H1 (cell line): ENCODE results near the gene SCARF1. TPM values are rescaled to one million over a fixed set of nuclear protein-coding genes. Genes with fewer than 3 reads are reported as not detected.

Source experiments
- CTCF ChIA-PET: fragments of 300-600 bp; sonication (Branson Sonifier 250); formaldehyde crosslinking; loops from one replicate; lab custom pipeline; 2021; ENCODE audit not compliant: partially characterized antibody; lab: Charles Lee
- POLR2A ChIA-PET: fragments of 300-600 bp; sonication (Branson Sonifier 250); formaldehyde crosslinking; loops from one replicate; lab custom pipeline; 2021; ENCODE audit warnings: inconsistent platforms; ENCODE audit not compliant: partially characterized antibody; lab: Charles Lee
- DNase-seq, 2 experiments: peaks; one replicate each; pipeline versions ENCODE4 v3.0.0 to v3.0.0-alpha.2; 2010 to 2022; ENCODE audit warnings: low spot score in 2 of 2, low read depth in 1 of 2, mixed read lengths in 1 of 2
- FAIRE-seq: peaks from 2 replicates; lab custom pipeline; 2011; peaks lifted over from hg19 to GRCh38; lab: Jason Lieb, UNC
- H2AFZ ChIP-seq: 2 replicates; pipeline ENCODE4 v1.8.1; 2012; ENCODE audit warnings: low read length, inconsistent platforms
- H2AK5ac ChIP-seq: 2 replicates; pipeline ENCODE4 v1.6.1; 2013; ENCODE audit warnings: low read depth, low read length
- H2BK120ac ChIP-seq: replicated peaks from 2 replicates; pipeline ENCODE3; 2013; ENCODE audit warnings: low read depth, low read length, inconsistent platforms
- H2BK12ac ChIP-seq: 2 replicates; pipeline ENCODE4 v1.6.1; 2013; ENCODE audit warnings: low read depth, low read length
- H2BK15ac ChIP-seq: 2 replicates; pipeline ENCODE4 v1.6.1; 2013; ENCODE audit warnings: low read length
- H2BK20ac ChIP-seq: 2 replicates; pipeline ENCODE4 v1.6.1; 2013; ENCODE audit warnings: low read length
- H2BK5ac ChIP-seq: 2 replicates; pipeline ENCODE4 v1.6.1; 2013; ENCODE audit warnings: low read depth, low read length
- H3K14ac ChIP-seq: 2 replicates; pipeline ENCODE4 v1.6.1; 2013; ENCODE audit warnings: inconsistent platforms; ENCODE audit not compliant: insufficient read length
- H3K18ac ChIP-seq: 2 replicates; pipeline ENCODE4 v1.6.1; 2013; ENCODE audit warnings: low read length; ENCODE audit errors: extremely low read depth
- H3K23ac ChIP-seq: 2 replicates; pipeline ENCODE4 v1.6.1; 2013; ENCODE audit warnings: inconsistent platforms; ENCODE audit not compliant: insufficient read length
- H3K23me2 ChIP-seq: 2 replicates; pipeline ENCODE4 v1.6.1; 2013; ENCODE audit warnings: low read depth, low read length
- H3K27ac ChIP-seq: 2 replicates; pipeline ENCODE4 v1.6.1; 2011; ENCODE audit warnings: low read depth, low read length, inconsistent platforms
- H3K27me3 ChIP-seq, 4 experiments: replicated peaks in 1 of 4; 1 replicate in 1 of 4; 2 replicates in 3 of 4; pipeline versions ENCODE4 v1.6.1 to v1.8.1; 2011 to 2013; ENCODE audit warnings: low read length in 3 of 4, mild to moderate bottlenecking in 3 of 4, inconsistent platforms in 2 of 4, mixed read lengths in 2 of 4, moderate library complexity in 1 of 4; ENCODE audit not compliant: control insufficient read depth in 3 of 4, insufficient read depth in 3 of 4; ENCODE audit errors: extremely low read depth in 1 of 4
- H3K36me3 ChIP-seq, 4 experiments: 2 replicates each; pipeline versions ENCODE4 v1.6.1 to v1.8.1; 2011 to 2013; ENCODE audit warnings: mild to moderate bottlenecking in 4 of 4, low read length in 3 of 4, moderate library complexity in 2 of 4, control low read depth in 1 of 4, inconsistent platforms in 1 of 4; ENCODE audit not compliant: insufficient read depth in 4 of 4, control insufficient read depth in 2 of 4
- H3K4ac ChIP-seq: replicated peaks from 2 replicates; pipeline ENCODE3; 2013; ENCODE audit warnings: low read length, low read depth, mixed read lengths, inconsistent platforms; ENCODE audit not compliant: insufficient read length
- H3K4me1 ChIP-seq, 4 experiments: replicated peaks in 1 of 4; 1 replicate in 1 of 4; 2 replicates in 3 of 4; pipeline versions ENCODE4 v1.6.1 to v1.8.1; 2011 to 2013; ENCODE audit warnings: low read length in 3 of 4, inconsistent platforms in 2 of 4, mixed read lengths in 1 of 4; ENCODE audit not compliant: insufficient read depth in 4 of 4, control insufficient read depth in 3 of 4
- H3K4me2 ChIP-seq, 2 experiments: 2 replicates each; pipeline versions ENCODE4 v1.6.1 to v1.8.1; 2011 to 2013; ENCODE audit warnings: low read depth in 2 of 2, low read length in 2 of 2, control low read depth in 1 of 2, inconsistent platforms in 1 of 2, mild to moderate bottlenecking in 1 of 2; ENCODE audit not compliant: insufficient read depth in 1 of 2
- H3K4me3 ChIP-seq, 4 experiments: fragments of 200-600, 300-600 bp in 1 of 4; sonication (generic), shearing (Covaris generic), sonication (Bioruptor Twin) in 1 of 4; 2 replicates each; pipeline versions ENCODE4 v1.5.1 to v1.8.1; 2011 to 2016; ENCODE audit warnings: low read length in 4 of 4, low read depth in 3 of 4, control low read depth in 2 of 4, inconsistent platforms in 2 of 4, mild to moderate bottlenecking in 2 of 4, mixed read lengths in 1 of 4, moderate library complexity in 1 of 4; ENCODE audit not compliant: insufficient read depth in 2 of 4; ENCODE audit errors: extremely low read depth in 1 of 4
- H3K56ac ChIP-seq: replicated peaks from 2 replicates; pipeline ENCODE3; 2013; ENCODE audit warnings: low read depth, mild to moderate bottlenecking, mixed read lengths, low read length, inconsistent platforms; ENCODE audit not compliant: insufficient read length
- H3K79me1 ChIP-seq: 2 replicates; pipeline ENCODE4 v1.6.1; 2013; ENCODE audit warnings: low read depth, low read length, control low read depth
- H3K79me2 ChIP-seq, 2 experiments: 2 replicates each; pipeline versions ENCODE4 v1.6.1 to v1.8.1; 2012 to 2013; ENCODE audit warnings: low read length in 2 of 2, mild to moderate bottlenecking in 2 of 2, inconsistent platforms in 1 of 2; ENCODE audit not compliant: insufficient read depth in 2 of 2, control insufficient read depth in 1 of 2
- H3K9ac ChIP-seq, 4 experiments: replicated peaks in 1 of 4; 1 replicate in 1 of 4; 2 replicates in 3 of 4; pipeline versions ENCODE4 v1.6.1 to v1.8.1; 2011 to 2013; ENCODE audit warnings: low read depth in 3 of 4, low read length in 3 of 4, control low read depth in 2 of 4, mild to moderate bottlenecking in 2 of 4, moderate library complexity in 2 of 4, inconsistent platforms in 1 of 4; ENCODE audit errors: extremely low read depth in 1 of 4
- H3K9me3 ChIP-seq, 2 experiments: 2 replicates each; pipeline versions ENCODE4 v1.6.1 to v1.8.1; 2012 to 2013; ENCODE audit warnings: mild to moderate bottlenecking in 2 of 2, moderate library complexity in 2 of 2, control low read depth in 1 of 2, inconsistent platforms in 1 of 2, low read depth in 1 of 2, low read length in 1 of 2, mixed read lengths in 1 of 2; ENCODE audit not compliant: insufficient read depth in 2 of 2
- H4K20me1 ChIP-seq, 2 experiments: replicated peaks in 1 of 2; 2 replicates each; pipeline versions ENCODE3 to v1.8.1; 2011 to 2013; ENCODE audit warnings: inconsistent platforms in 2 of 2, low read length in 2 of 2, mild to moderate bottlenecking in 1 of 2; ENCODE audit not compliant: insufficient read depth in 2 of 2, control insufficient read depth in 1 of 2
- H4K5ac ChIP-seq: 2 replicates; pipeline ENCODE4 v1.6.1; 2013; ENCODE audit warnings: low read length, low read depth, mixed read lengths, inconsistent platforms; ENCODE audit not compliant: insufficient read length
- H4K8ac ChIP-seq: 2 replicates; pipeline ENCODE4 v1.8.0; 2013; ENCODE audit warnings: mild to moderate bottlenecking, moderate library complexity, low read length, inconsistent platforms; ENCODE audit not compliant: insufficient read depth; ENCODE audit errors: extremely low read depth
- H4K91ac ChIP-seq: replicated peaks from 2 replicates; pipeline ENCODE3; 2013; ENCODE audit warnings: low read length, mixed read lengths, inconsistent platforms; ENCODE audit not compliant: insufficient read length
- BACH1 ChIP-seq: IDR thresholded peaks from 2 replicates; pipeline ENCODE4 v1.6.1; 2012; ENCODE audit warnings: low read length, improper control_type of control experiment
- CHD2 ChIP-seq: IDR thresholded peaks from 2 replicates; pipeline ENCODE4 v1.6.1; 2012; ENCODE audit warnings: low read length, improper control_type of control experiment
- KDM1A ChIP-seq: fragments of 200-600, 300-600 bp; sonication (generic); IDR thresholded peaks from 2 replicates; pipeline ENCODE4 v1.7.1; 2016; ENCODE audit warnings: mild to moderate bottlenecking, low read length, borderline replicate concordance
- MAFK ChIP-seq: IDR thresholded peaks from 2 replicates; pipeline ENCODE4 v1.6.1; 2012; ENCODE audit warnings: low read depth, mild to moderate bottlenecking, improper control_type of control experiment, low read length
- WGBS, 2 experiments: shearing (Covaris generic) in 1 of 2; methylation state at CpG; one replicate each; pipeline versions ENCODE4 v1.1.6 to v1.1.7; 2013 to 2015; ENCODE audit warnings: low lambda C conversion rate in 2 of 2, mixed read lengths in 2 of 2, inconsistent platforms in 1 of 2, low coverage in 1 of 2, missing lambda C conversion rate in 1 of 2; ENCODE audit not compliant: insufficient replicate concordance in 2 of 2, insufficient coverage in 1 of 2, insufficient read length in 1 of 2; ENCODE audit errors: extremely low coverage in 1 of 2, missing lambda C conversion rate in 1 of 2; 5-methylcytosine and 5-hydroxymethylcytosine counted together
- polyA plus RNA-seq, 7 experiments: library from polyadenylated mRNA; depleted of rRNA in 3 of 7; stranded (reverse) in 5 of 7; unstranded in 2 of 7; fragments of >200 nt in 5 of 7; fragments of 200-250 nt in 2 of 7; gene quantifications; 1 replicate in 5 of 7; 2 replicates in 1 of 7; 4 replicates in 1 of 7; pipeline versions ENCODE4 v1.2.1 to v1.2.3, GENCODE V29; 2011 to 2013; ENCODE audit warnings: missing spikeins in 2 of 7, mixed read lengths in 2 of 7
- total RNA-seq: library from RNA; stranded (reverse); fragmentation: NEBNext Ultra II Directional; extraction: Animal tissue kit (Norgen Biotek cat#: 25700); gene quantifications from 2 replicates; pipeline ENCODE4 v1.2.1, GENCODE V29; 2021

SCARF1 gene
- total and polyA plus RNA-seq, 2 of the 8 experiments (the other 6 are each of a cell fraction or from before 2014, with no cell fraction given) = 1.1 to 1.6 TPM

DNA sequence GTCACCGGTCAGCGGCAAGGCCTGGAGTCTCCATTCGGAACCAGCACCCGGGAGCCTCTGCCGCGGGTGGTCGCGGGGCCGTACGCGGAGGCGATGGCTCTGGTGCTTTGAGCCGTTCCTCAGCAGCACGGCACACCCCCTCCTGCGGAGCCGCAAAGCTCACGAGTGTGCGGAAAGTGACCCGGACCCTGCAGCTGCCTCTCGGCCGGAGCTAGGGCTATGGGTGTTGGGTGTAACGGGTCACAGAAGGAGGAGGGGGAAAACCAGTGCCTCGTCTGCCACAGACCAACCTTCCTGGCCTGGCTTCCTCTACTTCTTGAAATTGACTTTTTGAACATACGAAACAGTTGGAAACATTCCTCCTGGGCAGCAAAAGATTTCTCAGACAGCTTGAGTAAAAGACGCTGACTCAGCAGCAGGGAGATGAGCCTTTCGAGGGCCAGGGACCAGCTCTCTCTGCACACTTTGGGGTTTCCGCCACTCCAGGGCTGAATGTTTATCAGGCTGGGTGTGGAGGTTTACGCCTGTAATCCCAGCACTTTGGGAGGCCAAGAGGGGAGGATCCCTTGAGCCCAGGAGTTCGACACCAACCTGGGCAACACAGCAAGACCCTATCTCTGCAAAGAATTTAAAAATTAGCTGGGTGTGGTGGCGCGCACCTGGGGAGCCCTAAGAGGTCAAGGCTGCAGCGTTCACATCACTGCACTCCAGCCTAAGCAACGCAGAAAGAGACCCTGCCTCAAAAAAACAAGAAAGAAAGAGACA is 56.5 kb downstream of the SCARF1 start:
- POLR2A ChIA-PET = interaction anchor here (0.5 to 1.6 kb wide), 3 partner anchors 18 to 52 kb away, joined by 3 to 8 read pairs (median 5); no protein-coding TSS in a partner anchor
- H3K9me3 ChIP-seq = no peaks in the 10 kb centered on the region
- 0 out of 2 replicates have a peak overlapping the region, but pooled peaks have one; percentile 31 for H2BK15ac ChIP-seq
- H2BK5ac ChIP-seq = peak overlapping the region; percentile 26; the same call in 1 of the 2 replicates
- H3K4me1 ChIP-seq = peaks cover 0 to 14% (median 11%) of the 10 kb centered on the region in 4 experiments; a peak in 6 of 7 replicates
- H4K91ac ChIP-seq = no peak overlapping the region
- H2AFZ ChIP-seq = no peak overlapping the region
- H2BK120ac ChIP-seq = no peak overlapping the region
- WGBS, 2 experiments = 94% methylated on average over 22 of the region's 33 CpGs; no CpG with 5 or more reads in 1 of the 2 experiments
- FAIRE-seq (no peak), DNase-seq (no peak)
- peak overlapping the region; percentile 9; the same call in 1 of the 2 replicates for H4K8ac ChIP-seq
- H2BK20ac ChIP-seq = no peak overlapping the region
- CTCF ChIA-PET = interaction anchor here (0.5 to 1.9 kb wide), 8 partner anchors 11 to 284 kb away, joined by 3 to 7 read pairs (median 3); no protein-coding TSS in a partner anchor
- no peaks in the 10 kb centered on the region for H3K23me2 ChIP-seq
- no peaks in the 10 kb centered on the region for H3K36me3 ChIP-seq
- peak; percentile 12; the same call in 1 of the 2 replicates for TF ChIP-seq KDM1A
- TF ChIP-seq BACH1 = peak; percentile 50; the same call in 1 of the 2 replicates
- peak; percentile 96 for TF ChIP-seq MAFK
- no peak for TF ChIP-seq CHD2
- H3K4me2 ChIP-seq = no peak overlapping the region
- H3K79me1 ChIP-seq = no peaks in the 10 kb centered on the region
- H3K56ac ChIP-seq = no peak overlapping the region
- no peak overlapping the region for H3K9ac ChIP-seq
- 0 out of 2 replicates have a peak overlapping the region, but pooled peaks have one; percentile 71 for H2BK12ac ChIP-seq
- no peak overlapping the region for H3K4me3 ChIP-seq
- H3K4ac ChIP-seq = no peak overlapping the region
- no peak overlapping the region for H3K27ac ChIP-seq
- no peak overlapping the region for H3K18ac ChIP-seq
- H3K27me3 ChIP-seq = no peaks in the 10 kb centered on the region
- no peaks in the 10 kb centered on the region for H4K20me1 ChIP-seq
- H3K79me2 ChIP-seq = no peaks in the 10 kb centered on the region
- H4K5ac ChIP-seq = no peak overlapping the region
- no peak overlapping the region for H3K14ac ChIP-seq
- H3K23ac ChIP-seq = no peak overlapping the region
- H2AK5ac ChIP-seq = no peak overlapping the region
